ENCODE measurements around the gene SPTBN1. TPM values are rescaled to one million over a fixed set of nuclear protein-coding genes. Genes with fewer than 3 reads are reported as not detected.

SPTBN1 gene
- polyA plus RNA-seq, 1 donor: 256 TPM

DNA sequence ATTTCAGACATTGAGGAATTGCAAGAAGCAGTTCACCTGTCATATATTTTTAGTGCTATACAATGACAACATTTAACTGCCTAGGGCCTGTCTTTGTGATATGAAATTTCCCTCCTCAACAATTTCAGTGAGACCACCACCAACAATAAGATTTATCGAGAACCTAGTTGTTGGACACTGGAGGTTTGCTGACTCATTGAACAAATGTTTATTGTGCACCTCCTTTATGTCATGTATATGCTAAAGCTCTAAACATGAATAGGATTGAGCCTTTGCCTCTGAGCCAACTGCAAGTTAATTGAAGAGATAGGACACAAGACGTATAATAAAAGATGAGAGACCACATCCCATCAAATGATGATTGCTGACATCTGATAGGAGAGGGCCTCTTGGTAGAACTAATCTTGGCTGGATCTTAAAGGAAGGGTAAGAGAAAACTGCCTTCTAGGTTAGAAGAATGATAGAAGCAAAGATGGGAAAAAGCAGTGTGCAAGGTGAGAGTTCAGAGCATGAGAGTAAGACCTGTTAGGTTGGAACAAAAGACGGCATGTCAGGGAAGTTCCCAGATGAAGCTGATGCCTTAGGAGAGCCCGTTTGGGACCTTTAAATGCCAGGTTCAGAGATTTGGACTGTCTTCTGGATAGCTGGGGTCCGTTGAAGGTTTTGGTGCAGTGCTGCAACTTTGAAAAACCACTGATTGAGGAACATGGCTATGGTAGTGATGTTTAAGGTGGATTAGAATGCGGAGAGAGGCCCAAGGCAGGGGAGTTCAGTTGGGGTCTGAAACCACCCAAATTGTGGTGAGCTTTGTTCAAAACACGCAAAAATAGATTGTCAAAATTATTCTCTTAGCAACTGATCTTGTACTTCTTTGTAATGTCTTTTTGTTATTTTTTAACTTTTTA is 134.3 kb downstream of the SPTBN1 start:
- DNase-seq (ENCODE audit: low read depth): no peak

DNA sequence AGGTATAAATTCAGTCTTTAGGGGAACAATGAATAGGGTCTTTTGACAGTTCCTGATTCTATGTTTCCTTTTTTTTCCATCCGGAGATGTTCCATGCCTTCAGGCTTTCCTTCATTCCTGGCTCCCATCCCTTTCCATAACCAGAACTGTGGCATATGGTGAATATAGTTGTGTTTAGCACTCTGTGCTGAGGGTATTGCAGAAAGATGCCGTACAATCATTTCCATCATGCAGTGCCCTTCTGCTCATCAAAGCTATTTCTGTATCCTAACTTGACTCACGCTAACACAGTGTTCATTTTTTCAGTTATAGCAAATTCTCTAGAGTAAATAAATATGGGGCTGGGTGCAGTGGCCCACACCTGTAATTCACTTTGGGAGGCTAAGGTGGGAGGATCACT is 135.4 kb downstream of the SPTBN1 start:
- DNase-seq (ENCODE audit: low read depth): no peak

DNA sequence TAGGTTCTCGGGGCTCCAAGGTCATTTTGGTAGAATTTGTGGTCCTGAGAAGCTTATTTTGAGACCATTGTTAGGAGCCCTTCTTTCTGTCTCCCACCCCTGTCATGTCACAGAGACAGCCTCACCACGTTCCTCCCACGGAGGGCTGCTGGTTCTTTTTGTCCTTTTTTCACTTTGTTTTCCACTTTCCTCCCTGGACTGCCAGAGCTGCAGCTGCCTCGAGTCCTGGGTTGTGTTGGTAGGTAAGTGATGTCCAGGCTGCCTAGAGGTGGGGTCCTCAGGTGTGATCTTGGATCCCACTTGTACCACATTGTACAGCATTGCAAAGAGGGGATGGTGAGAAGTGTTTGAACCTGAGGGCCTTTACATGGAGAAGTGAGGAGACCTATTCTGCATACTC is 137.1 kb downstream of the SPTBN1 start:
- DNase-seq (ENCODE audit: low read depth): no peak

DNA sequence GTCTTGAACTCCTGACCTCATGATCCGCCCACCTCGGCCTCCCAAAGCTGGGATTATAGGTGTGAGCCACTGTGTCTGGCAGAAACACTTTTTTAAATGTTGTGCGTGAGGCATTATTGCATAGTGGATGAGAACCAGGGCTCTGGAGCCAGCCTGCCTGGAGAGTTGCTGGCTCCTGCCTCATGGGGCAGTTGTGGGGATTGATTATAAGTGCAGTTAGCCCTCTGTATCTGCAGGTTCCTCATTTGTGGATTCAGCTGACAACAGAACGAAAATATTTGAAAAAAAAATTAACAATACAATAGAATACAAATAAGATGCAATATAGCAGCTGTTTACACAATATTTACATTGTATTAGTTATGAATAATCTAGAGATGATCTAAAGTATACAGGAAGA is 137.9 kb downstream of the SPTBN1 start:
- no peak for DNase-seq (ENCODE audit: low read depth)

DNA sequence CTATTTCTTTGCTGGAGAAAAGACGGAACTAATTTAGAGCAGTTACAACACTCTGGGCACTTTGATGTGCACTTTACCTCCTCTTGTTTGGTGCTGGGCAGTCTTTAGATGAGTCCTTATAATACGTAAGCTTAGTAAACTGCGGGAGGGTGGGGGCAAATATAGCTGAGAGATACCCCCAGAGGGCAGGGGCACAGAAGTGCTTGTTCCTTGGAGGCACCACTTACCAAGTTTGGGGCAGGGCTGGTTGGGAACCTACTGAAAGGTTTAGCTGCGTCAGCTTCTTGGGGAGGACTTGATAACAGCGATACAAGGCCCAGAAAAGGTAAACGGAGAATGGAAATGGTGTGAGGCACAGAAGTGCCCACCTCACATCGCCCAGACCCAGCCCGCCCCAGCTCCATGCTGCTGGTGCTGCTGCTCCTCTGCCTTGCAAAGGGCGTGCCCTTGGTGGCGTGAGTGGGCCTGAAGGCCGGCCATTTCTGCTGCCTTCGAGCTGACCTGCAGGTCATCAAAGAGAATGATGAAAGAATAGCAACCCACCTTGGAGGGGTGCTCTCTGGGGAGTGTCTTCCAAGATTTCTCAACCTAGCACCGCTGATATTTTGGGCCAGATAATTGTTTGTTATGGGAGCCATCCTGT is 139.2 kb downstream of the SPTBN1 start:
- no peak for DNase-seq (ENCODE audit: low read depth)

DNA sequence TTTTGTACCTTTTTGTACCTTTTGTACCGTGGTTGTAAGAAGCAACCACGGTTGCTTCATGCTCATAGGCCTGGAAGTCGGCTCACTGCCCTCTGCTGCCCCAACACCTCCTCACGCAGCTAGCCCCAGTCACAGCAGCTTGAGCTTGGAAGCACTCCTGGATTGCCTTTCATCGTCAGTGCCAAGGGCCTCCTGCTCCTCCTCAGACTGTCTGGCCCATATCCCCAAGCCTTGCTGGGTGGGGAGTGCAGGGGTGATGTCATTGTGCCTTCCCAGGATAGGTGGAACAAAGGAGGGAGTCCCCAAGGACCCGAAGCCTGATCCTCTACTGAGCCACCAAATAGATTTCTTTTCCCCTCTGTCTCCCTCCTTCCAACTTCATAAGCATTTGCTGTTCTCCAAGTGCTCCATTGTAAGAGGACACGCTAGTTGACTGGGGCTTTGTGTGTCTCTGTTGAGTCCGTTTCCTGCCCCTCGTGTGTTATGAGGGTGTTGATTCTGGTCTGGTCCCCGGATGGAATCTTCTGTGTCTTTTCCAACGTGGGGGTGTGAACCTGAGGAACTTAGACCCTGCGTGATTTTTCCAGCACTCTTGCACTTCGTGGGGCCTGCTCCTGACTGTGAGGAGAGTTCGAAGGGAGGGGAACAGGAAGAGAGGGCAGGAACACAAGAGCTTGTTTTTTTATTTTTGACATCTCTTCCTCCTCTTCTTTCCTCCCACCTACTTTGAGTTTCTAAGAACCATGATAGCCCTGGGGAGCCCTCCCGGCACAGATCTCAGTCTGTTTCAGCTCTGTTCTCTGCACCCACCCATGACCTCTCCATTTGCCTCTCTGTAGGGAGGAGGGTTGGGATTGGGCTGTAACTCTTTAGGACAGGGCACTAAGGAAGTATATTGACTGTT is 140.1 kb downstream of the SPTBN1 start:
- no peak for DNase-seq (ENCODE audit: low read depth)

DNA sequence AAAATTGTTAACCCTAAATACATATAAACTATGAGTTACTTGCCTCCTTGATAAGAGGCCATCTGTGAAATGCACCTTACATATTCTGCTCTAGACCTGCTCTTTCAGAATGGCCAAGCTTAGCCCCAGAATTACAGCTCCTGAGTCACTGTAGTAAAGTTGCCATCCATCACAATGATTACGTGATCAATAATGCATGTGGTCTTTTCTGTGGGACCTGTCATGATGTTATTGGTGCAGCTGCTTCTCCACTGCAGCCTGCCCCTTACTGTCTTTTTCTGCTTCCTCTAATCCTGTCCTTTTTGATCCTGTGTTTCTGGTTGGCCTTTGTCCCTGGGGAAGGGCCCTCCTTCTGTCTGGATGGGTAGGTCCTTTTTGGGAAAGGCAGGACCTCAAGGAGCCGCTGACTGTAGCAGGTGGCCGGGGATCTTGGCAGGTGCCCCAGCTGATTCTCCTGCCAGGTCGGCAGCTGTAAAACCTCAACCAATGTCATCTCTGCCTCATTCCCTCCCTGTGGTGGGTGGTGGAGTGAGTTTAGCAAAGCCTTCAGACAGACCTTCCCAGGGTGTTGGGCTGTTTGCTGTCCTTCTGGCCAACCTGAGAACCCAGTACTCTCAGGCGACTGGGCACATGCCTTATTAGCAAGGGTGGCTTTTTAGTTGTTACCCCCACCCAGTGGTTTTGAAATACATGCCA is 141.2 kb downstream of the SPTBN1 start:
- no peak for DNase-seq (ENCODE audit: low read depth)

DNA sequence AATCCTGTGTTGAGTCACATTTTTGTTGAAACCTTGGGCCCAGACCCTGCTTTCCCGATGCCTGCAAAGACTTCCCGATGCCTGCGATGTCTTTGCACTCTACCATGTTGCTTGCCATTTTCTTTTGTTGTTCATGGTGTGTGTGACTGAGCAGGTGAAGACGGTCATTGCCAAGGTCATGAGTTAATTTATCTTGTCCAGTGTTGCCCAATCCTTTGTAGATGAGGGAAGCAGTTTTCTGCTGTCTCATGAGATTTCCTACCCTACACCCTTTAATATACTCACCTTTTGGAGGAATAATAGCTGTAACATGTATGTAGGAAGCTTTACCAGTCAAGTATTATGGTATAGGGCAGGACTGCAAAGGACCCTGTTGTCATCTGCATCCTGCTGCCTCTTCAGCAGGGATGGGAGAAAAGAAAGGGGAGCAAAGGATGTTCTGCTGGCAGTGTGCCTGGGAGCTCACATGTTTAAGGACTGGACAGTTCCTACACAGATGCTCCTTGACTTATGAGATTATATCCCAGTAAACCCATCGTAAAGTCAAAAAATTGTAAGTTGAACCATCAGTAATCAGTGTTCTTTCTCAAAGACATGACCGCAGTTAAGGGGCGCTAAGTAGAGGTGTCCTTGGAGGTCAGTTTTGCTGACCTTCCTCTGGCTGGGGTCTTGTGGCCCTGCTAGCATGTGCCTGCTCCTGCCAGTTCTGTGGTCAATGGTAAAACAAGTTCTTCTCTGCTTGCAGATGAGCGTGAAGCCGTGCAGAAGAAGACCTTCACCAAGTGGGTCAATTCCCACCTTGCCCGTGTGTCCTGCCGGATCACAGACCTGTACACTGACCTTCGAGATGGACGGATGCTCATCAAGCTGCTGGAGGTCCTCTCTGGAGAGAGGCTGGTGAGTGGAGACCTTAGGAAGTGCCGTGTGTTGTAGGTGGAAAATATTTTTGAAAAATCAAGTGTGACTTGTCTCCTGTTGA is 142.5 kb downstream of the SPTBN1 start:
- no peak for DNase-seq (ENCODE audit: low read depth)

DNA sequence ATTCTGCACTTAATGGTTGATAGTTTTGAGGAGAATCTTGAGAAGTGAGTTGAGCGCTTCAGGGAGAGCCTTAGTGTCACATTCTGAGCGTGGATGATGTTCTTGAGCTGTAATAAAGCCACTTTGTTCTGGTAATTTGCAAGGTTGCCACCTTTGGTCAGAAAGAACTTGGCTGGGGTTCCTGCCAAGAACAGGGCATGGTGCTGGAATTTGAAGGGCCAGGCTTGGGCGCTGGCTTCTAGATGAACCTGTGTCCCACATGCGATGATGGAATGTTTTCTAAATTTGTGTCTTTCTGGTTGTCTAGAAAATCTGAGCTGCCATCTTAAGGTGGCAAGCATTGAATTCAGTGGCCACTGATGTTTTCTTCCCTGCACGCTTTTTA is 143.2 kb downstream of the SPTBN1 start:
- no peak for DNase-seq (ENCODE audit: low read depth)

DNA sequence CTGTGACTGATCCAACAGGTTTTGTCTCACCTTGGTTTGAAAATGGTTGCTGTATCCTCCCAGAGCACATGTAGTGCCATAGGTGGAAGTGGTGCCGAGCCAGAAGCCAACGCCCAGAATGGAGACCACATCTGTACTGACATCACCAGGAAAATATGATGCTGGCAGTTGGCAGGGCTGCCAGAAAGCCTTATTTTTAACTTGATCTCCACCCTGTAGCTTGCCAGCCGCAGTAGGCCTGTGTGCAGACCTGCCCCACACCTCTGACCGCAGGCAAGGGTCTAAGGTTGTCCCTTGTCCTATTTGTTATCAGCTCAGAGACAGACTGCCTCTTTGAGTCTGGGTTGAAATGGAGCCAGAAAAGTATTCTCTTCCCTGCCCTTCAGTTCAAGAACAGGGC is 143.8 kb downstream of the SPTBN1 start:
- DNase-seq (ENCODE audit: low read depth): no peak

DNA sequence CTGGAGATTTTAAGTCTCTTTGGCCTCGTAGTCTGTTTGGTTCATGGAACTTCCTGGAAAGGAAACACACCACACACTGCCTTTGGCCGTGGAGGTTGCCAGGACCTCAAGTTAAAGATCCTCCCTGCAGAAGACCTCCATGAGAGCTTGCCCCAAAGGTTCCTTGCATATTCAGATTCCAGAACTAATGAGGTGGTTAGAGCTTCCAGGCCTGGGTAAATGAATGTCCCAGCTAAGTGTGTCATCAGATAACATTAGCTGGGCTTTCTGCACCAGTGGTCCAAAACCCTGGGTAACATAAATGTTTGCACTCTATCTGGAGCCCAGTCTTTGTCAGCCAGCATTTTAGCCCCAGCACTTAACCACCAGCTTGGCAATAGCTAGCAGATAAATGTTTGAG is 145.2 kb downstream of the SPTBN1 start:
- DNase-seq (ENCODE audit: low read depth): no peak

DNA sequence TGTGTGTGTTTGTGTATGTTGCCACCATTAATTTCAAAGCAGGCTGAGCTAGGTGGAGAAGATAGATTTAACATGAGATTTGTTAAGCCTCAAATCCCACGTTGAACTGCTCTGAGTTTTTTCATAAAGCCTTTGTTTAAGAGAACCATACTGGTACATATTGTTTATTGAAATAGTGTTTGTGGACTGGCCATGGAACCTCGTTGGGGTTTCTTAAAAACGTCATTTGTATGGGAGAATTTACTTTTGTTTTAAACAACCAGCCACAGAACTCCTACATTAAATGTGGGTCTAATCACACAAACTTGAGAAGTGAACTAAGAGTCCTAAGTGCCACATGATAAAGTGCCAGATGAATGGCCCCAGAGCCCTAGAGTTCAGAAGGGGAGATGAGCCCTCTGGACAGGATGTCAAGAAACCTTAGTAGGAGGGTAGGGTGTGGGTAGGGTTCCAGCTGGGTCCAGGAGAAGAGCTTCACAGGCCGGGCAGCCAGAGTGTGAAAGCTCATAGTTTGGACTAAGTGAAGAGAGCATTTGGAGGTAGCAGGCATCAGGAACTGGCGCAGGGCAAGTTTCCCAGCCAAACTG is 146.7 kb downstream of the SPTBN1 start:
- no peak for DNase-seq (ENCODE audit: low read depth)

DNA sequence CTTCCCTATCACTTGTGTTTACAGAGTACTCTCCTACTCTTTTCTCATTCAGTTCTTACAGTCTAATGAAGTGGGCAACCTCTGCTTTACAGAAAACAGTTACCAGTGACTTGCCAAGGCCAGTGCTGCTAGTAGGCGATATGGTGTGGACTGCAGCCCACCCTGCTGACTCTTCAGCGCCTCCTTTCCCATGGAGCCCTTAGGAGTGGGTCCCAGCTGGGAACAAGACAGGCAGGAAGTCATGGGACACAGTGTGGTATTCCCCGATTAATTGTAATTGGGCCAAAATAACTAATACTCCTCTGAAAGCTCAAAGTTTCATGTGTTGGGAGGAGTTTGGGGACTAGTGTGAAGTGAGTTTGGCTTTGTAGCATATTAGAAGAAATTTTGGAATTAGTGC is 147.2 kb downstream of the SPTBN1 start:
- DNase-seq (ENCODE audit: low read depth): no peak

DNA sequence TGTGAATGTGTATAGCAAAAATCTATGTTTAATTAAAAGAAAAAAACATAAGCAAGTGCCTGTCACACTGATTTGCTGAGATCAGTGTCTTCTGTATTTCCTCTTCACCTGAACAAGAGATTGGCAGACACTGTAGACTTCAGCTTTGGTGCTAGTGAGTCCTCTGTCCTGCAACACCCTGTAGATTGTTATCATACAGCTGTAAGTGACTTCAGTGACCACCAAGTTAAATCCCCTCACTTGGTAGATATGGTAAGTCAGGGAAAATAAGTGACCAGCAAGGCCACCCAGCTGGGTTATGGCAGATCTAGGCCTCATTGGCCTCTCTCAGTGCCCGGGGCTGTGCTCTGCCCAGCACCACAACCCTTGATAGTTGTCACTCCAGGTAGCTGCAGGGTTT is 147.7 kb downstream of the SPTBN1 start:
- DNase-seq (ENCODE audit: low read depth): no peak

DNA sequence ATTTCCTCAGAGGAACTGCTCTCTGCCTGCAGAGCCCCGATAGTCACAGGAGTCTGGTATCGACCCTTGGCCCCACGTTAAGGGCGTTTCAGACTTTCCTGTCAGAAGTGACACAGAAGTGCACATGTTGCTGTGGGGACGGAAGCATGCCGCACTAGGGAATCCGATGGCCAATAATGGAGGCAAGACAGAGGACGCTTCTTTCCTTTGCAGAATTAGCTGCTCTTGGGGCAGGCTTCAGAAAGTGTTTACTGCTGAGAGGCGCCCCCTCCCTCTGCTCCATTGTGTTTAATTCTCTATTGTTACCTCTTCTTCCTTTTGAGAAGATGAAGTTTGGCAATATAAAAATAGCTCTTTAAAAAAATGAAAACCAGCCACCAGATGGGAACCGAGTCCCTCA is 148.7 kb downstream of the SPTBN1 start:
- DNase-seq (ENCODE audit: low read depth): no peak

DNA sequence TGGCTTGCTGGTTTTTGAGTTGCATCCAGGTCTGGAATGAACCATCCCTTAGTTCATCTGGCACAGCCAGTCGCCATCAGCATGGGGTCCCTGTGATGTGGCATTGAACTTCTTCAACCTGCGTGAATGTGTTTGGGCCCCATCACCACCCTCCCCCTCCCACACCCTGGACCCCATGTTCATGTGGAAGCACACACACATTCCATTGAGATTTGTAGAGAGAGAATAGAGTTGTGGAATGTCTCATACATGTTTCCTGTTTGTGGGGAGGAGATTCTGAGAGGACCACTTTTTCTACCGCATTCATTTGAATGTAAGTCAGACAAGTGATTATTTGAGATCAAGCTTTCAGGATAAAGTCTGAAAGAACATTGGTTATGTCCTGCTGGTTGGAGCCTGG is 149.7 kb downstream of the SPTBN1 start:
- DNase-seq (ENCODE audit: low read depth): no peak

DNA sequence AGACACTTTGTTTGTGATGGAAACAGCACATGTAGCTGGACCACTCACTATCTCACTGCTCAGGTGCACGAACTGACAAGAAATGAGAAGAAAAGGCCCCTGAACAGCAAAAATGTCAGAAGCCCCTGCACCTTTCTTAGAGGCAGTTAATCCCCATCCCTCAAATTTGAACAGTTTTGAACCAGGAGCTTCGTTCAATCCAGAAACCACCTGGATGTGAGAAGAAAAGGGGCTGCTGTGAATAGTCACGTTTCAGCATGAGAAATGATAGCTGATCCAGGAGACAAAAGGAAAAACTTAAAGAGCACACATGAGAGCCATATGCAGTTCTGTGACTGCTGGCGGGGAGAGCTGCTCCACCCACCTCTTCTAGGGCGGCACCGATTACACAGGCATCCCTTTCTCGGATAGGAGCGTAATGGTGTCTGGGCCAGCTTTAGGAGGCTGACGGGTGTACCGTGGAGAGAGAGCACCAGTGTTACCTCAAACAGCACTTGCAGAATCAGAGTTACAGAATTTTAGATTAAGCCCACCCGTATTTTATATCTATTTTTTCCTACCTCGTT is 150.3 kb downstream of the SPTBN1 start:
- no peak for DNase-seq (ENCODE audit: low read depth)

DNA sequence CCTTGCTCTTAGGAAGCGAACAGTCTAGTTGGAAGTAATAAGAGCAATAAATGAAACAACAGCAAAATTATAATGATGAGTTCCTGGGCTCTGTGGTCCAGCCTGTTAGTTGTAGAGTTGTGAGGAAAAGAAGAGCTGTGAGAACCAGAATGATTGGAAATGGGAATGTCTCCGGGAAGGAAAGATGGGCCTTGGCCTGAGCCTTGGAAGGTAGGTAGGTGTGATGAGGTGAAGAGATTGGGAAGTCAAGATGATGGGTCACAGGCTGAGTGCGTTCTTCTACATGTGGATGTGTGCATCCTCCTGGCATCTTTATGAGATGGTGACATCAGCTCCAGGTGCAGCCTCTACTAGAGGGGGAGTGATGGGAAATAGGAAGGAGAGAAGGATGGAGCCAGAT is 152.1 kb downstream of the SPTBN1 start:
- DNase-seq (ENCODE audit: low read depth): no peak

DNA sequence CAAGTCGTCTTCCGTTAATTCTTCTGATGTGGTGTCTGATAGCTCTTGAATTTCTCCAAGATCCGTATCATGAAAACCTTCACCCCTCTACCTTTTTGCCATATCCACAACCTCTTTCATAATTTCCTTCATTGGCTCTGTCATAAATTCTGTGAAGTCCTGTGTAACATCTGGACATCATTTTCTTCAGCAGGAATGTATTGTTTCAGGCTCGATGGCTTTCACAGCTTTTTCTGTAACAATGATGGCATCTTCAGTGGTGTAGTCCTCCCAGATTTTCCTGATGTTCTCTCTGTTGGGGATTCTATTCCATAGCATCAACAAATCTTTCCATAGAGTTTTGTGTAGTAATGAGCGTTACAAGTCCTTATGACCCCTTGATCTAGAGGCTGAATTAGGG is 153.1 kb downstream of the SPTBN1 start:
- no peak for DNase-seq (ENCODE audit: low read depth)

DNA sequence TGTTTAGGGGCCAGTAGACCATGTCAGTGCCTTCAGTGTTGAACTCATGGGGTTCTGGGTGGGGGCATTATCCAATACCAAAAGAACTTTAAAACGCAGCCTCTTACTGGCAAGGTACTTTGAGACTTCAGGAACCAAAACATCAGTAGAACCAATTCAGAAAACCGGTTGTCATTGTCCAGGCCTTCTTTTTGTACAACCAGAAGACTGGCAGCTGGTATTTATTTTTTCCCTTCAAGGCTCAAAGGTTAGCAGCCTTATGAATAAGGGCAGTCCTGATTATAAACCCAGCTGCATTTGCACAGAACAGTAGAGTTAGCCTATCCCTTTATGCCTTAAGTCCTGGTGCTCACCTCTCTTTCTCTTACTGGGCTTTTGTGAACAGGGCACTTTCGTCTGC is 153.5 kb downstream of the SPTBN1 start:
- no peak for DNase-seq (ENCODE audit: low read depth)

Measured in forelimb muscle (tissue), 1 donor.